ENCODE measurements around the gene ANKRD44.

ANKRD44 gene

GRCh38 chr2:197286805-197287595 lies 23.6 kb downstream of the ANKRD44 start:
- DNase-seq: no peak

- DNase-seq: no peak
Measured at GRCh38 chr2:197285361-197285760, 25.2 kb downstream of the ANKRD44 start.

GRCh38 chr2:197284956-197285355 lies 25.6 kb downstream of the ANKRD44 start:
- no peak for DNase-seq

GRCh38 chr2:197281421-197281820 lies 29.2 kb downstream of the ANKRD44 start:
- DNase-seq: no peak

- DNase-seq: no peak
Measured at GRCh38 chr2:197280015-197280702, 30.4 kb downstream of the ANKRD44 start.

- no peak for DNase-seq
Measured at GRCh38 chr2:197278799-197279763, 31.5 kb downstream of the ANKRD44 start.

GRCh38 chr2:197277794-197278193 lies 32.8 kb downstream of the ANKRD44 start:
- DNase-seq: no peak

- DNase-seq: no peak
Measured at GRCh38 chr2:197276156-197276555, 34.4 kb downstream of the ANKRD44 start.

- DNase-seq: no peak
Measured at GRCh38 chr2:197274937-197275336, 35.6 kb downstream of the ANKRD44 start.

- no peak for DNase-seq
Measured at GRCh38 chr2:197274349-197274748, 36.2 kb downstream of the ANKRD44 start.

GRCh38 chr2:197273485-197273884 lies 37.1 kb downstream of the ANKRD44 start:
- DNase-seq: peak; percentile 65

GRCh38 chr2:197270601-197271000 lies 40.0 kb downstream of the ANKRD44 start:
- no peak for DNase-seq

- DNase-seq: no peak
Measured at GRCh38 chr2:197269815-197270214, 40.8 kb downstream of the ANKRD44 start.

GRCh38 chr2:197268786-197269584 lies 41.6 kb downstream of the ANKRD44 start:
- DNase-seq: no peak

GRCh38 chr2:197266477-197266876 lies 44.1 kb downstream of the ANKRD44 start:
- DNase-seq: no peak

GRCh38 chr2:197265924-197266323 lies 44.7 kb downstream of the ANKRD44 start:
- no peak for DNase-seq

GRCh38 chr2:197265036-197265435 lies 45.5 kb downstream of the ANKRD44 start:
- no peak for DNase-seq

GRCh38 chr2:197264332-197264731 lies 46.2 kb downstream of the ANKRD44 start:
- no peak for DNase-seq

- DNase-seq: no peak
Measured at GRCh38 chr2:197263077-197263476, 47.5 kb downstream of the ANKRD44 start.

GRCh38 chr2:197261808-197262226 lies 48.8 kb downstream of the ANKRD44 start:
- no peak for DNase-seq

- no peak for DNase-seq
Measured at GRCh38 chr2:197259470-197259999, 51.0 kb downstream of the ANKRD44 start.

GRCh38 chr2:197258580-197258979 lies 52.0 kb downstream of the ANKRD44 start:
- no peak for DNase-seq
